ENCODE measurements around the gene FYN.

- no peak for TF ChIP-seq E2F6 (IDR thresholded peaks at IDR 0.05; ENCODE audit: borderline replicate concordance, low read depth)
- TF ChIP-seq POLR2A (IDR thresholded peaks at IDR 0.05; ENCODE audit: low read length): no peak
- TF ChIP-seq CTCF (IDR thresholded peaks at IDR 0.05): no peak
- TF ChIP-seq SMC3 (IDR thresholded peaks at IDR 0.05): no peak
- TF ChIP-seq HES2 (IDR thresholded peaks at IDR 0.05): no peak
- TF ChIP-seq REST (IDR thresholded peaks at IDR 0.05): no peak
- TF ChIP-seq RNF2 (IDR thresholded peaks at IDR 0.05; ENCODE audit: borderline replicate concordance, low read depth): no peak
- no peak for TF ChIP-seq BHLHE40 (IDR thresholded peaks at IDR 0.05; ENCODE audit: low read depth, low read length)
- TF ChIP-seq ELK1 (IDR thresholded peaks at IDR 0.05; ENCODE audit: low read depth, low read length): no peak
- TF ChIP-seq MAZ (IDR thresholded peaks at IDR 0.05; ENCODE audit: borderline replicate concordance, low read depth, low read length): no peak
Observed at GRCh38 chr6:111794727-111795452, 78.4 kb downstream of the FYN start.
